Epithelial cell of esophagus (primary cell): ENCODE measurements around the gene ZFHX3.

Source experiments
- DNase-seq: peaks from one replicate; pipeline ENCODE4 v3.0.0; 2010; ENCODE audit warnings: low read depth
- H3K4me3 ChIP-seq: 2 replicates; pipeline ENCODE4 v1.5.1; 2011; ENCODE audit warnings: mild to moderate bottlenecking, low read length, control low read depth
- TF ChIP-seq, protein P1 (sequence below): IDR thresholded peaks from 2 replicates; pipeline ENCODE4 v1.5.1; 2011; ENCODE audit warnings: low read depth, mild to moderate bottlenecking, low read length, control low read depth, inconsistent platforms; ENCODE audit not compliant: insufficient read depth; ENCODE audit errors: missing control alignments

ZFHX3 gene

DNA sequence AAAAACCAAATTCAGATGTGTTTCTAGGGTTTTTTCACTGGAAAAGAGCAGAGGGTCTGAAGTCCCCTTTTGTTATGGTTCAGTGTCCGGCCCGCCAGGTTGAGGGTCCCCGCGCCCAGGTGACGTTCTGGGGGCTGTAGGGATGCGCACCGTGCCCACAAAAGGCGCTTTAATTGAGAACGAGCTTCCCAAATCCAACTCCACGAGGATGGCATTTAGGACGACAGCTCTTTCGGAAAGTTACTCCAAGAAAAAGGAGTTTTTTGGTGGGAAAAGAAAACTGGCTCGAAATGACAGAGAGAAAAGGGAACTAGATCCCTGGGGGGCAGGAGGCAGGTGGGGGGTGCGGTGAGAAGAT is 15.9 kb upstream of the ZFHX3 start:
- no peak for DNase-seq
- TF ChIP-seq, protein P1, sequence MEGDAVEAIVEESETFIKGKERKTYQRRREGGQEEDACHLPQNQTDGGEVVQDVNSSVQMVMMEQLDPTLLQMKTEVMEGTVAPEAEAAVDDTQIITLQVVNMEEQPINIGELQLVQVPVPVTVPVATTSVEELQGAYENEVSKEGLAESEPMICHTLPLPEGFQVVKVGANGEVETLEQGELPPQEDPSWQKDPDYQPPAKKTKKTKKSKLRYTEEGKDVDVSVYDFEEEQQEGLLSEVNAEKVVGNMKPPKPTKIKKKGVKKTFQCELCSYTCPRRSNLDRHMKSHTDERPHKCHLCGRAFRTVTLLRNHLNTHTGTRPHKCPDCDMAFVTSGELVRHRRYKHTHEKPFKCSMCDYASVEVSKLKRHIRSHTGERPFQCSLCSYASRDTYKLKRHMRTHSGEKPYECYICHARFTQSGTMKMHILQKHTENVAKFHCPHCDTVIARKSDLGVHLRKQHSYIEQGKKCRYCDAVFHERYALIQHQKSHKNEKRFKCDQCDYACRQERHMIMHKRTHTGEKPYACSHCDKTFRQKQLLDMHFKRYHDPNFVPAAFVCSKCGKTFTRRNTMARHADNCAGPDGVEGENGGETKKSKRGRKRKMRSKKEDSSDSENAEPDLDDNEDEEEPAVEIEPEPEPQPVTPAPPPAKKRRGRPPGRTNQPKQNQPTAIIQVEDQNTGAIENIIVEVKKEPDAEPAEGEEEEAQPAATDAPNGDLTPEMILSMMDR = no peak

DNA sequence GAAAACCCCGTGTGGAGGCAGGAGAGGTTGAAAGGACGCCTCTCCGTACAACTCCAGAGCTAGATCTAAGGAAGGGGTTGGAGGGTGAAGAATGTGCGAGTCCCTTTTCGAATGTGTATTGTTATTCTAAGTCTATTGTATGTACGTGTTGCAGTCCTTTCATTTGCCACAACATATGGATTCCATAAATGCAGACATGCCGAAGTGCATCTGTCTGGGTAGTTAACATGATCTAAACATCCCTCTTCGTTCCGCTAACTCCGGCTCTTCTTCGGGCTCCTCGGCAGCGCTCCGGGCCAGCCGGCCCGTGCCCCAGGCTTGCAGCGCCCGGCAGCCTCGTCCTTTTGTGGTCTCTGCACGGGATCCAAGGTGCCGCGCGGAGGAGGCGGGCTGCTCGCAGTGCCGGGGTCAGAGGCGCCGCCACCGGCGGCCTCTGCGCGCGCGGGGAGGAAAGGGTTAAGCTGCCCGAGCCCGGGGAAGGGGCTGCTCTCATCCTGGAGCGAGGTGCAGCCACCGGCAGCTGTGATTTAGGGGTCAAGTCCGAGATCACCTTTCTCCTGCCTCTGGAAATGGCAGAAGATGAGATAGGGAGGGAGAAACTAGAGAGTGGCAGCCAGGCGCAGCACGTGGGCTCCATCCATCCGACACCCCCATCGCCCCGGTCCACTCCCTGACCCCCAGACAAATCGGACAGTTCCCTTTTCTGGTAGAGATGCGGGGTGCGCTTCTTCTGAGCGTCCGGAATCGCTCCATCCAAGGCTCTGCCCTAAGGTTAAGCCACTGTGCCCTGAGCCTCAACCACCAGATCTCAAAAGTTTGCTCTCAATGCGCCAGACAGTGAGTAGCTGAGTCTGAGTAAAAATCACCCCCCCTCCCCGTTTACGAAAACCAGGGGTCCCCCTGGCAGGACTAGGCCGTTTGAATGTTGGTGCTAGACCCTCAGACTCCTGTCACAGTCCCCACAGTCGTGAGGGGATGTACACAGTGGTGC is 15.1 kb upstream of the ZFHX3 start:
- TF ChIP-seq, protein P1 = no peak
- DNase-seq = no peak
- no peak overlapping the region for H3K4me3 ChIP-seq

More for the DNA sequence above, 15.9 kb upstream of the ZFHX3 start:
- H3K4me3 ChIP-seq = no peak overlapping the region

DNA sequence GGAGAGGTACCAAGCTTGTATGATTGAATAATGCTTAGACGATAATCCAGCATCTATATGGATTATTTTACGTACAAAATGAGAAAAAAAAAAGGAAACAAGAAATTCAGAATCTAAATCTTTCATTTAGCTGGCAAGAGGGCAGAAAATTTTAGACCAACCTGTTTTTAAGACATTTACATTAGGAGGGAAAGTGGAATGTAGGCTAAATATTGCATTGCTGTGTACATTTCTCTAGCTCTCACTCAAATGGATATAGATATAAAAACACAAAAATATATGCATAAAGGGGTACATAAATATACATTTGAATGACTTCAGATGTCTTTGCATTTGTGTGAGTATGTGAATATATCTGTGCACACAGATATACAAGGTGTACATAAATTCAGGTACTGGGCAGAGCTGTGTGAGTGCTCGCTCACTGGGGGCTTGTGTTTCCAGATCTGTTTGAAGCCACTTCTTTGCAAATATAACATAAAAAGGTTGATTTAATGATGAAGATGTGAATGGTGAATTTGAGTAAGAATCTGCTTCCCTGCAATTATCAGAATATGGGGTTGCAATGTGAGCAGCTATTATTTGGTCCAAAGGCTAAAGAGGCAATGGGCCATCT is 14.2 kb upstream of the ZFHX3 start:
- H3K4me3 ChIP-seq = no peak overlapping the region
- TF ChIP-seq, protein P1 = no peak
- DNase-seq = no peak

DNA sequence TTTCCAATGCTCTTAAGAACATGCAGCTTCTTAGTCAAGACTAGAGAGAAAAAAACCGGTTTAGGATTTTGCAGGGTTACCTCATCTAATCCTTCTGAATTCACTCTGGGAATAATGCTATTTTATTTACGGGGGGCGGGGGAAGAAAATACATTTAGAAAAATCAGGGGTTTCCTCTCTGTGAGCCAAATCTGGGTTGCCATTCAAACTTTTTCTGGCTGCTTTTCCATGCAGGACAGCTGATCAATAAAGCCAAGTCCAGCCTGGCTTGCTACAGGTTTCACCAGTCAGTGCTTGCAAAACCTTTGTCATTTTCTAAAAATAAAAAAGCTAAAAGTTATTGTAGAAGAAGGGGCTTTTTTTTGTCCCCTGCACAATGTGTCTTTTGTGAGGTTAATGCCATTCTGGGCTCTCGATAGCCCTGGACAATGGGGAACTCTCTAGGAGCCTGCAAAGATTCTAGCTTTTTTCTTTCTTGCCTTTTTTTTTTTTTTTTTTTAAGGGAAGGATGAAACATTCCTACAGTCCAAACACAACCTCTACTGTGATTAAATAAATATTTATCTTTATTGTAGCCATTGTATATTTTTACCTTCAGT is 13.1 kb upstream of the ZFHX3 start:
- TF ChIP-seq, protein P1 = no peak
- H3K4me3 ChIP-seq = no peak overlapping the region
- DNase-seq = no peak

DNA sequence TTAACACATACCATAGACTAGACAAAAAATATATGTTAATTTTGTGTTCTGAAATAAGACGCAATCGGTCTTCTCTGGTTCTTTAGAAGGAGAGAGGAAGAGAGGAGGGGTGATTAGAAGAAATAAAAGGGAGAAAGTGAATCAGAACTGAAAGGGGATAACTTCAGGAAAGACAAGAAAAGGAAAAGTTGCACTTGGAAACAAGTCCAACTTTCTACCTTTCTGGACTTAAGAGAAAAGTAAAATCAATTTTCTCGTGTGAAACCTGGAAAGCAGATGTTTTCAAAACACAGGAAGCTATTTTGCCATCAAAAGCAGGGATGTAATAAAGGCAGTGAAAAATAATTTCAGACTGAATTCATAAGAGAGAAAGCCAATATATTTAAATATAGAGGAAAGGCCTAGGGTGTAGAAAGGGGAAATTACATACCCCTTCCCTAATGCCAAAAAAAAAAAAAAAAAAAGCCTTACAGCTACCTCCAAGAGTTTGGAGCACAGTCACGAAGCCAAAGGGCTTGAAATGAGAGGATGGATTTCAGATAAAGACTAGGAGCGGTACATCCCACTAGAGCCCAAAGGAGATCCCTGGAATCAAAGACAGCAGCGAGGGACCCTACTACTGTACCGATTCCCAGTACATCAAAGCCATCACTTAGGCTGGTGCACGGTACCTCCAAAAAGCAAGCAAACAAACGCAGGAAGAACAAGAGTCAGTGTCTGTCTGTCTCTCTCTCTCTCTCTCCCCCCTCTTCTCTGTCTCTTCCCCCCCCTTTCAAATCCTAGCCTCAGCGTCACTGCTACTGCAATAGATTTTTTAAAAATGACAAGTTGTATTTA is 12.1 kb upstream of the ZFHX3 start:
- TF ChIP-seq, protein P1 = no peak
- H3K4me3 ChIP-seq = no peak overlapping the region

DNA sequence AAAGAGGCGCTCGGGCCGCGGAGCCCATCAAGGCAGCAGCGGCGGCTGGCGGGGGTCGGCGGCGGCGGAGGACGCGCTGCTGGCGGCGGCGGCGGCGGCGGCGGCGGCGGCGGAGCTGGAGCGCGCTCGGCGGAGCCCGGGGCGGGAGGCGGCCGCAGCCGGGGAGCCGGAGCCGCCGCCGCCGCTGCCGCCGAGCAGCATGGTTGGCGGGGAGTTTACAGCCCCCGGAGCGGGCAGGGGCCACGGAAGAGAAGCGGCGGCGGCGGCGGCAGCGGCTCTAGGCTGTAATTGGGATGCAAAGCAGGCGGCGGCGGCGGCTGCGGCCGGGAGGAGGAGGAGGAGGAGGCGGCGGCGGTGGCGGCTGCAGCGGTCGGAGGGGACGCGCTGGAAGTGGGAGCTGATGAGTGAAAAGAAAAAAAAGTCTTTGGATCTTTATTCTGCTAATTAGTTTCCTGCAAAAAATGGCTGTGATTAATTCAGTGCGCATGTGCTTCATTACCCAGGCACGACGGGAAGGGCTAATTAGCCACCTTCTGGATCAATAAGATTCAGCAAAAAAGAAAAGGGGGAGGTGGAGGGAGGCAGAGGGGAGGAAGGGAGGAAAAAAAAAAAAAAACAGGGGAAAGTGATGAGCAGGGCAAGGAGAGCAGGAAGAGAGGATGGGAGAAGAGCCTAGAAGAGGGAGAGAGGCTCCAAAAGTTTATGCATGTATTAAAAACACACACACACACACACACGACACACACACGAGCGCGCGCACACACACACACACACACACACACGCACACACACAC is 10.9 kb upstream of the ZFHX3 start:
- TF ChIP-seq, protein P1 = no peak
- DNase-seq = peak; percentile 58
- peak overlapping the region; percentile 72 for H3K4me3 ChIP-seq

More for the DNA sequence above, 12.1 kb upstream of the ZFHX3 start:
- DNase-seq = no peak
